HG03097 (cell line): ENCODE results near the gene INPP5K.
"Not testable (repeated sequence)": the region's sequence is repeated elsewhere in the genome, so short reads cannot be mapped to it uniquely, and the experiment has no call there.

Source experiments
- ATAC-seq: cut with Tn5 transposase; IDR thresholded peaks from one replicate; pipeline ENCODE4 v1.9.1; 2021; ENCODE audit not compliant: unreplicated experiment, low FRiP score

The INPP5K gene

GRCh38 chr17:1469231-1469852, 47.1 kb downstream of the INPP5K start:
- no peak for ATAC-seq

DNA sequence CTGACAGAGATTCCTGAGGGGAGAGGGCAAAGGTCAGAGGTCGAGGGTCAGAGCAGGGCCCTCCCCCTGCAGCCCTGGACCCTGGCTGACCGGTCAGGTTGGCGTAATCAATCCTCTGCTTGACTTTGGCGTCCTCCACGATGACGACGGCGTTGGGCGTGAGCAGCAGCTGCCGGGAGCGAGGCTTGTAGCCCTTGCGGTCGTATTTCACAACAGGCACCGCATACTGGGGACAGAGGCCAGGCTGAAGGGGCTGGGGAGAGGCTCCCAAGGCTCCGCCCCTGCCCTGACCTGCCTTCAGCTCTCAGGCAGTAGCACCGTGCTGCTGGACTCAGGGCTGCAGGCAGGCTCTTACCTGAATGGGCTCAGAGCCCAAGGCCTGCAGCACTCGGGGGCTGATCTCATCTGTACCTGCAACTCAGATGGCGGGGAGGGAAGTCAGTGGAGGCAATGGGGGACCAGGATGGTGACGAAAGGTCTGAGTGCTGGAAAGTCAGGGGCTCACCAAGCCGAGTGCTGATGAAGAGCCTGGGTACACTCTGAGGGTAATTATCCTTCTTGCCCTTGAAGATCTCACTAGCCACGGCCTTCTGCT, 48.4 kb downstream of the INPP5K start:
- no peak for ATAC-seq

- no peak for ATAC-seq
Measured at GRCh38 chr17:1467258-1467657, 49.2 kb downstream of the INPP5K start.

DNA sequence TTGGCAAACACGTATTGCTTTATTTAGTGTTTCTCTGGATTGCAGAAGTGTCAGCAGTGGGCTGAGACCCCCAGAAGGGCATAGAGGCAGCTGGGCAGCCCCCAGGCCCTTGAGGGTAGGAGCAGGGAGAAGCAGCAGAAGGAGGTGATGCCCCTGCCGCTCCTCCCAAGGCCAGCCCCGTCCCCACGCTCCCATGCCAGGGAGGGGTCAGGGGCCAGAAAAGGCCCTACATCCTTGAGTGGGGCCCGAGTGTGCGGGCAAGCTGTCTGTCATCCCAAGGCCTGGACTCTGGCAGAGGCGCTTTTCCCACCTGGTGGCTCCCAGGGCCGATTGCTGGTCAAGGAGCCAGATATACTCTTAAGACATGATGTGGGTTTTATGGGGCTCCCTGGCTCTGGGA, 52.2 kb downstream of the INPP5K start:
- ATAC-seq = no peak

DNA sequence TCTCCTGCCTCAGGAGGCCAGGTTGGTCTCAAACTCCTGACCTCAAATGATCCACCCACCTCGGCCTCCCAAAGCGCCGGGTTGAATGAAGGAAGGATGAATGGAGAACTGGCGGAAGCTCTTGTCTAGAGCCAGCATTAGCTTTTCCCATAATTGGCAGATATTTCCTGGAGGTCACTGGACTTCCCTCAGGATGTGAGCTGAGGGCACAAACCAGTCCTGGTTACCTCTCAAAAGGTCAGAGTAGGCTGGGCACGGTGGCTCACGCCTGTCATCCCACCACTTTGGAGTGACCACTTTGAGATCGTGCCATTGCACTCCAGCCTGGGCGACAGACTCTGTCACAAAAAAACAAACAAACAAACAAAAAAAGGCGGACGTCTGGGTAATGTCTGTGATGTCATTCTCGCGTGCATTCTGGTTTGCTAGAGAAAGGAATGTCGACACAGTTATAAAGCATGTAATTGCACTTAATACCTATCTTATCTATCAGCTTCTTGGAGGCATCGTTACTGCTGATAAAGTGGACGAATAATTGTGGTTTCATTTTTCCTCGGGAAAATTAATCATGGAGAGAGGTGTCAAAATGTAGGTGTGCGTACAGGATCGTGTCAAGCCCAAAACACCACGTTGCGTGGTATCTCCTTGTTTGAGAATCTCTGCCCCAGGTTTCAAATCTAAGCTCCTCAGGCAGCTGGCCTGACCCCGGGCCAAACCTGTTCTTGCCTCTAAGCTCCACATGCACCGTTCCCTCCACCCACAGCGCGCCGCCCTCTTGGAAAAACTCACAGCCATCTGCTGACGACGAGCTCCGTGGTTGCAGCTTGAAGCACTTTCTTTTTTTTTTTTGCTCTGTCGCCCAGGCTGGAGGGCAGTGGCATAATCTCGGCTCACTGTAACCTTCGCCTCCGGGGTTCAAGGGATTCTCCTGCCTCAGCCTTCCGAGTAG, 54.0 kb downstream of the INPP5K start:
- ATAC-seq = no peak

DNA sequence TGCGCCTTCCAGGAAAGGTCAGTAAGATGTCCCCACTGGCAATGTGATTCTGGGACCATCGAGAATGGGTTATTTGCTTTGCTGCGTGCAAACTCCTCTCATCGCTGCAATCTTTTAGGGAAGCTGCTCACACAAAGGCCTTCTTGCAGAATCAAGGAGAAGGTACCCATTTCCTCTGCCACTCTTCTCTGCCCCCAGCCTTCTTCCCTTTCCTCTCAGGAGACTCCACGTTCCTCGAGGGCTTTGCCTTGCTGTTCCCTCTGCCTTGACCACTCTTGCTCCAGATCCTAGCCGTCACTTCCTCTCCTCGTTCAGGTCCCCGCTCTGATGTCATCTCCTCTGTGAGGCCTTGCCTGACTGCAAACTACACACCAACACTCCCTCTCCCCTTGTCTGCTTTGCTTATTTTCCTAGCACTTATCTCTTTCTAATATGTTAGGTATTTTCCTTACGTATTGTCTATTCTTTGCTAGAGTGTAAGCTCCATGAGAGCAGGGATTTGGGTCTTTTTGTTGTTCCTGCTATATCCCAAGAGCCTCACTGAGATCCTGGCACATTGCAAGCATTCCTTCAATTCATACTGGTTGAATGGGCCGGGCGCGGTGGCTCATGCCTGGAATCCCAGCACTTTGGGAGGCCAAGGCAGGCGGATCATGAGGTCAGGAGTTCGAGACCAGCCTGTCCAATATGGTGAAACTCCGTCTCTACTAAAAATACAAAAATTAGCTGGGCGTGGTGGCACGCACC, 55.0 kb downstream of the INPP5K start:
- no peak for ATAC-seq

DNA sequence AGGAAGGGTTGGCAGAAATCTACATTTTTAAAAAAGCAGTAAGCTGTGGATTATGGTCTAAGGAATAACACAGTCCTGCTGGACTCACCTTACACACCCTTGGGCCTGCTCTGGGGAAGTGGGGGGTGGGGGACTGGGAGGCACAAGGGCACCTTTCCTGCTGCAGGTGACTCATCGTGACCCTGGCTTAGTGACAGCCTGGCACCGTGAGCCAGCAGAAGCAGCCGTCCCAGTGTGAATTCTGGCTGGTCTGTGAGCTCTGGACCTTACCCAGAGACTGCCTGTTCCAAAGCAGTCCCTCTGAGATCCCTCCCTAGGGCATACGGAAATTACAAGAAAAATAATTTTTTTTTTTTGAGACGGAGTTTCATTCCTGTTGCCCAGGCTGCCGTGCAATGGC, 56.2 kb downstream of the INPP5K start:
- ATAC-seq = no peak

GRCh38 chr17:1455797-1456599, 60.4 kb downstream of the INPP5K start, which contains the start of gene CRK:
TSS of gene CRK (minus strand) at chr17:1456232. CDS start at chr17:1456117, 115 bp downstream.
- ATAC-seq = peak; percentile 91

DNA sequence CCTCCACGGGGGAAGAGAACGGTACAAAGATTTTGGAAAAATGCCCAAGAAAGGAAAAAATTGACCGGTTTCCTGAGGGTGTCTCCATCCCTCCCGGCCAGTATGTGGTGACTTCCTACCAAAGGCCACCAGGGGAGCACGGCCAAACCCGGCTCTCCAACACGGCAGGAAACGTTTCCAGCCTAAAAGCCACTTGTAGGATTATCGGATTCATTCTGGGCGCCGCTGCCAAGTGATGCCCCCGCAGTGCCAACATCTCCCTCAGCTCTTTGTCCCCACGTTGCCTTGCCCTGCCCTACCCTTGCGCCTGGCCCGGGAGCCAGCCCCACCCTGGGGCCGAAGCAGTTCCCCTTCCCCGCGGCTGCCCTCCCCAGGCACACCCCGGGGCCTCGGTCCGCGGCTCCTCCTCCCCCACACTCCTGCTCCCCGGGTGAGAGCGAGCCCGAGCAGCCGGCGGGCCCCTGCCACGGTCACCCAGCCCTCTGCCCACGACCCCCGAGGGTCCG, 61.1 kb downstream of the INPP5K start:
- ATAC-seq = peak; percentile 21

DNA sequence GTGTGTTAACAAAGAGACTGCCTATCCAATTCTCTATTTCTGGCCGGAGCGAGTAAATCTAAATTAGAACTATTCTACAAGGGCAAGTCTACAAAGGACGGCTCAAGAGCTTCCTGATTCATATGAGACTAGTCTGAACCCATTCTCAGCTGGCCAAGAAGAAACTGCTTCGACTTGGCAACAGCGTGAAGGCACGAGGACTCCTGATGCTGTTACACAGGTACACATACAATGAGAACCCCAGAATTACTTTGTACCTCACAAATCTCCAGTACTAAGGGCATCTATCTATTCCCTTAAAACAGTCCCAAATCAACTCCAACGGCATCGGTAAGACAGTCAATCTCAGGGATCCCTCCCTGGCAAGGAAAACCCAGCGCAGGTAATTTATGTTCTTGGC, 61.9 kb downstream of the INPP5K start:
- ATAC-seq = no peak

DNA sequence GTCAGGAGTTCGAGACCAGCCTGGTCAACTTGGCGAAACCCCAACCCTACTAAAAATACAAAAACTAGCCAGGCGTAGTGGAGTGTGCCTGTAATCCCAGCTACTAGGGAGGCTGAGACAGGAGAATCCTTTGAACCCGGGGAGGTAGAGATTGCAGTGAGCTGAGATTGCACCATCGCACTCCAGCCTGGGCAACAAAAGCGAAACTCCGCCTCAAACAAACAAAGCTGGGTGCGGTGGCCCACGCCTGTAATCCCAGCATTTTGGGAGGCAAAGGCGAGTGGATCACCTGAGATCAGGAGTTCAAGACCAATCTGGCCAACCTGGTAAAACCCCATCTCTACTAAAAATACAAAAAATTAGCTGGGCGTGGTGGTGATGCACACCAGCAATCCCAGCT, 62.7 kb downstream of the INPP5K start:
- ATAC-seq = not testable (repeated sequence)

DNA sequence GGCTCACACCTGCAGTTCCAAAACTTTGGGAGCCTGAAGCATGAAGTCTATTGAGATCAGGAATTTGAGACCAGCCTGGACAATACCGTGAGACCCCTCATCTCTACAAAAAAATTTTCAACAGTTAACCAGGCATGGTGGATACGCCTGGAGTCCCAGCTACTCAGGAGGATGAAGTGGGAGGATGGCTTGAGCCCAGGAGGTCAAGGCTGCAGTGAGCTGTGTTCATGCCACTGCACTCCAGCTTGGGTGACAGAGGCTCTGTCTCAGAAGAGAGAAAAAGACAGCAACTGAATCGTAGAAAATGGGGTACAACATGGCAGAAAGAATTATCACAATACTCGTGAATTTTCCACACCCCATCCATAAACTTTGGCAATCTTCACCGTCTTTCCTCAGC, 63.6 kb downstream of the INPP5K start:
- ATAC-seq = no peak

GRCh38 chr17:1450261-1450660, 66.2 kb downstream of the INPP5K start:
- not testable (repeated sequence) for ATAC-seq

- ATAC-seq = no peak
Measured at GRCh38 chr17:1449412-1449967, 66.9 kb downstream of the INPP5K start.

DNA sequence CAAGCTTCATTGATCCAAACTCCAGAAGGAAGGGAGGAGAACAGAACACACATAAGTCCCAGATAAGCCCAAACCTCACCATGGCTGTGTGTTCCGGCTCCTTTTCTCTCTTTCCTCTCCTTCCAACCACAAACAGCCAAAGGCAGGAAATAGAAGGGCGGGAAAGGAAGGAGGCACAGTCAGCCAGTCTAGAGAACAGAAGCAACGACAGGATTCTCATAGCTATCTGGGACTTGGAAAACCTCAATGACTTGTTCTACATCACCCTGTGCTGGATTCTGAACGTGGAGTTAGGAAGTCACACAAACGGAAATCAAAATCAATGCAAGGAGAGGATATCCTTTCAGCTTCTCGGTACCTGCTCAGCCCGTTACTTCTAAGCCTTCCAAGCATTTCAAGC, 69.4 kb downstream of the INPP5K start:
- ATAC-seq = no peak

DNA sequence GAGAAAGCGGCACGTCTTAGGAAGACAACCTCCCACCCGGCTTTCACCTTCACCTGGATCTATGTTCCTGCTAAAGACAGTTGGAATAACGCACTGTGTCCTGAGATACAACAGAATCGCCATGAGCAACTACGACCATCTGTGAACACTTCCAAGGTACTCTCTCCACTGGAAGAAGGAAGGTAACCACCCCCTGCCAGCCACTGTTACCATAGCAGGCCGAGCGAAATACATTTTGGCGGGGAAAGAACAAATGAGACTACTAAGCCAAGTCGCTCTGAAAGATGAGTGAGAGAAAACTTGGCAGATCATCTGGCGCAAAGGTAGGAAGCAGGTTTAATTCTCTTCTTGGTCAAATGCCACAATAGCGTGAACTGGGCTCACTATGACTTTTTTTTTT, 70.2 kb downstream of the INPP5K start:
- no peak for ATAC-seq

GRCh38 chr17:1445695-1446094, 70.7 kb downstream of the INPP5K start:
- ATAC-seq = not testable (repeated sequence)
